ENCODE results near the gene HNF4A. TPM values are rescaled to one million over a fixed set of nuclear protein-coding genes. Genes with fewer than 3 reads are reported as not detected.

Gene HNF4A
- total and polyA plus RNA-seq, 2 experiments from 2014 or later, result 0.09 TPM; not detected in 1

DNA sequence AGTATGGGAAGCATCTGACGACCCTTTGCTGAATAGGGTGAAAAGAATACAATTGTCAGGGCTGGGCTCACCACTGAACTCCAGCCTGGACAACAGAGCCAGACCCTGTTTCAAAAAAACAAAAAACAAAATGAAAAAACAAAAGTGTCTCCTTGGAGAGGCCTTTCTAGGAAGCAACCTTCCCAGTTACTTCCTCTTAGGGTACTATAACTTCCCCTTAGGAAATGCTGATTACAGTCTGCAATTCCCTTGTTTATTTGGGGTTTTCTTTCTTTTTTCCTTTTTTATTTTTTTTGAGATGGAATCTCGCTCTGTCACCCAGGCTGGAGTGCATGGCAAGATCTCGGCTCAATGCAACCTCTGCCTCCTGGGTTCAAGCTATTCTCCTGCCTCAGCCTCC lies 99.6 kb downstream of the HNF4A start:
- H3K9me3 ChIP-seq (ENCODE audit: low read depth), result no peaks in the 10 kb centered on the region
- TF ChIP-seq, protein P1, sequence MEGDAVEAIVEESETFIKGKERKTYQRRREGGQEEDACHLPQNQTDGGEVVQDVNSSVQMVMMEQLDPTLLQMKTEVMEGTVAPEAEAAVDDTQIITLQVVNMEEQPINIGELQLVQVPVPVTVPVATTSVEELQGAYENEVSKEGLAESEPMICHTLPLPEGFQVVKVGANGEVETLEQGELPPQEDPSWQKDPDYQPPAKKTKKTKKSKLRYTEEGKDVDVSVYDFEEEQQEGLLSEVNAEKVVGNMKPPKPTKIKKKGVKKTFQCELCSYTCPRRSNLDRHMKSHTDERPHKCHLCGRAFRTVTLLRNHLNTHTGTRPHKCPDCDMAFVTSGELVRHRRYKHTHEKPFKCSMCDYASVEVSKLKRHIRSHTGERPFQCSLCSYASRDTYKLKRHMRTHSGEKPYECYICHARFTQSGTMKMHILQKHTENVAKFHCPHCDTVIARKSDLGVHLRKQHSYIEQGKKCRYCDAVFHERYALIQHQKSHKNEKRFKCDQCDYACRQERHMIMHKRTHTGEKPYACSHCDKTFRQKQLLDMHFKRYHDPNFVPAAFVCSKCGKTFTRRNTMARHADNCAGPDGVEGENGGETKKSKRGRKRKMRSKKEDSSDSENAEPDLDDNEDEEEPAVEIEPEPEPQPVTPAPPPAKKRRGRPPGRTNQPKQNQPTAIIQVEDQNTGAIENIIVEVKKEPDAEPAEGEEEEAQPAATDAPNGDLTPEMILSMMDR (IDR thresholded peaks at IDR 0.05; ENCODE audit: low read depth, low read length), result no peak
- no peak overlapping the region for H3K27ac ChIP-seq
- H3K27me3 ChIP-seq, result no peaks in the 10 kb centered on the region
- H3K4me1 ChIP-seq (ENCODE audit: low read depth), result no peaks in the 10 kb centered on the region
- no peak overlapping the region for H3K4me3 ChIP-seq
- DNase-seq (ENCODE audit: low read depth in 1 of 2, low spot score in 1 of 2), result no peak
- H3K36me3 ChIP-seq, result no peaks in the 10 kb centered on the region

DNA sequence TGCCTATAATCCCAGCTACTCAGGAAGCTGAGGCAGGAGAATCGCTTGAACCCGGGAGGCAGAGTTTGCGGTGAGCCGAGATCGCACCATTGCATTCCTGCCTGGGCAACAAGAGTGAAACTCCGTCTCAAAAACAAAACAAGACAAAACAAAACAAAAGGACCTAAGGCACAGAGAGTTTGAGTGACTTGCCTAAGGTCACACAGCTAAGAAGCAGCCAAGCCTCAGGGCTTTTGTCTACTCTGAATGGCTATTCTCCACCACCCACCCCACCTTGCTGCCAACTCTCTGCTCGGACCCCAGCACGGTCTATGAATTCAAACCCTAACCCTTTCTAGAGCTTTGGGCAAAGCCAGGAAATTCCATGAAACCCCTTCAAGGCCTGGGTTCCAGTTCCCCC lies 101.1 kb downstream of the HNF4A start:
- H3K4me1 ChIP-seq (ENCODE audit: low read depth), result no peaks in the 10 kb centered on the region
- TF ChIP-seq, protein P1 (IDR thresholded peaks at IDR 0.05; ENCODE audit: low read depth, low read length), result no peak
- no peak overlapping the region for H3K27ac ChIP-seq
- H3K36me3 ChIP-seq, result no peaks in the 10 kb centered on the region
- no peak for DNase-seq (ENCODE audit: low read depth in 1 of 2, low spot score in 1 of 2)
- H3K4me3 ChIP-seq, result no peak overlapping the region
- no peaks in the 10 kb centered on the region for H3K9me3 ChIP-seq (ENCODE audit: low read depth)
- no peaks in the 10 kb centered on the region for H3K27me3 ChIP-seq

DNA sequence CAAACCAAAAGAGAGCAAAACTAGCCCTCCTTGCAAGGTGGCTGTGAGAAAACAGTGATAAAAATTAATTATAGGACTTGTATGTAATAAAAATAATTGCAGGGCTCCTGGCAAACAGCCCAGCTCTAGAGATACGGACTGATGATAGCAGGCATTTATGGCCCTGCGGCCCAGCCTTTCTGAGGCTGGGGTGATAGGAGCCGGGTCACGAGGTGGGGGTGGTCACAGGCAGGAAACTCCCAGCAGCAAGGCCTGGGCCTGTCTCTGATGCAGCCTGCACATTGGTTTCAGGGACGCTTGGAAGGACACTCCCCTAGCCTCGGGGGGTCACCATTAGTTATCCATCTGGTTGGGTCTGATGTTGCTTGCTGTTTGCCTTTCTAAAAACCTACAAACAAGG lies 101.5 kb downstream of the HNF4A start:
- Histone ChIP-seq H3K9me3 (ENCODE audit: low read depth) (no peaks in the 10 kb centered on the region), H3K36me3 (no peaks in the 10 kb centered on the region), H3K4me1 (ENCODE audit: low read depth) (no peaks in the 10 kb centered on the region), H3K4me3 (no peak overlapping the region), H3K27ac (no peak overlapping the region), H3K27me3 (no peaks in the 10 kb centered on the region)
- DNase-seq (ENCODE audit: low read depth in 1 of 2, low spot score in 1 of 2), result no peak
- TF ChIP-seq, protein P1 (IDR thresholded peaks at IDR 0.05; ENCODE audit: low read depth, low read length), result no peak

DNA sequence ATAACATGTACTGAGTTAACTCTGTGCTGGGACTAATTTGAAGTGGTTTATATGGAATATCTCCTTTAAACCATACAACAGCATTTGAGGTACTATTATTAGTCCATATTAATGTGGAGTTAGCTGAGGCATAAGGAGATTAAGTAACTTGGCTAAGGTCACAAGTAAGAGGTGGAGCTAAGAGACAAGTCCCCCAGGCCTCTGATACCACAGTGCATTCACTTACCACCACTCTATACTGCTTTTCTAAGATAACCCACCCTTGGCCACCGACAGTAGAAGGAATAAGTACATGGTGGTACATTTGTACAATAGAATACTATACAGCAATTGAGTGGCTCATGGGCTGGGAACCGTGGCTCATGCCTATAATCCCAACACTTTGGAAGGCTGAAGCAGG lies 103.8 kb downstream of the HNF4A start:
- Histone ChIP-seq H3K27ac (no peak overlapping the region), H3K9me3 (ENCODE audit: low read depth) (no peaks in the 10 kb centered on the region), H3K4me1 (ENCODE audit: low read depth) (no peaks in the 10 kb centered on the region), H3K4me3 (no peak overlapping the region), H3K36me3 (no peaks in the 10 kb centered on the region), H3K27me3 (no peaks in the 10 kb centered on the region)
- DNase-seq (ENCODE audit: low read depth in 1 of 2, low spot score in 1 of 2), result no peak
- TF ChIP-seq, protein P1 (IDR thresholded peaks at IDR 0.05; ENCODE audit: low read depth, low read length), result no peak

- no peaks in the 10 kb centered on the region for H3K27me3 ChIP-seq
- H3K27ac ChIP-seq, result no peak overlapping the region
- TF ChIP-seq, protein P1 (IDR thresholded peaks at IDR 0.05; ENCODE audit: low read depth, low read length), result peak; percentile 58
- peak; percentile 24 to 73 for DNase-seq (ENCODE audit: low read depth in 1 of 2, low spot score in 1 of 2)
- H3K9me3 ChIP-seq (ENCODE audit: low read depth), result no peaks in the 10 kb centered on the region
- no peaks in the 10 kb centered on the region for H3K36me3 ChIP-seq
- H3K4me1 ChIP-seq (ENCODE audit: low read depth), result no peaks in the 10 kb centered on the region
- H3K4me3 ChIP-seq, result no peak overlapping the region
Measured at GRCh38 chr20:44460795-44461141, 105.3 kb downstream of the HNF4A start.

Measured in cardiac muscle cell (in vitro differentiated cells and primary cell).